Fibroblast of peridontal ligament (primary cell): ENCODE measurements around the gene ST6GALNAC3.

Source experiments
- DNase-seq: peaks from one replicate; pipeline ENCODE4 v3.0.0-alpha.2; 2010; ENCODE audit errors: extremely low read depth

ST6GALNAC3 gene

GRCh38 chr1:76142771-76143540 is 68.4 kb downstream of the ST6GALNAC3 start:
- no peak for DNase-seq

GRCh38 chr1:76144247-76144646 is 69.7 kb downstream of the ST6GALNAC3 start:
- DNase-seq = no peak

- DNase-seq = no peak
These were observed 70.8 kb downstream of the ST6GALNAC3 start for GRCh38 chr1:76145332-76145731.

GRCh38 chr1:76146184-76146583 is 71.6 kb downstream of the ST6GALNAC3 start:
- no peak for DNase-seq

GRCh38 chr1:76147917-76148316 is 73.4 kb downstream of the ST6GALNAC3 start:
- no peak for DNase-seq

- no peak for DNase-seq
These were observed 73.9 kb downstream of the ST6GALNAC3 start for GRCh38 chr1:76148460-76148859.

GRCh38 chr1:76153841-76154205 is 79.3 kb downstream of the ST6GALNAC3 start:
- DNase-seq = no peak

- peak; percentile 75 for DNase-seq
These were observed 79.8 kb downstream of the ST6GALNAC3 start for GRCh38 chr1:76154206-76154956.

GRCh38 chr1:76156987-76157386 is 82.4 kb downstream of the ST6GALNAC3 start:
- DNase-seq = no peak

- no peak for DNase-seq
These were observed 83.6 kb downstream of the ST6GALNAC3 start for GRCh38 chr1:76158126-76158525.

GRCh38 chr1:76160225-76160624 is 85.7 kb downstream of the ST6GALNAC3 start:
- no peak for DNase-seq

GRCh38 chr1:76161451-76161850 is 86.9 kb downstream of the ST6GALNAC3 start:
- DNase-seq = no peak

GRCh38 chr1:76162254-76162653 is 87.7 kb downstream of the ST6GALNAC3 start:
- no peak for DNase-seq

GRCh38 chr1:76164165-76164564 is 89.6 kb downstream of the ST6GALNAC3 start:
- DNase-seq = no peak

- no peak for DNase-seq
These were observed 95.5 kb downstream of the ST6GALNAC3 start for GRCh38 chr1:76170084-76170483.

GRCh38 chr1:76170513-76170912 is 96.0 kb downstream of the ST6GALNAC3 start:
- no peak for DNase-seq

GRCh38 chr1:76176000-76176399 is 101.5 kb downstream of the ST6GALNAC3 start:
- no peak for DNase-seq

- DNase-seq = no peak
These were observed 103.1 kb downstream of the ST6GALNAC3 start for GRCh38 chr1:76177615-76178014.

- no peak for DNase-seq
These were observed 104.7 kb downstream of the ST6GALNAC3 start for GRCh38 chr1:76179219-76179698.

GRCh38 chr1:76185207-76185606 is 110.7 kb downstream of the ST6GALNAC3 start:
- no peak for DNase-seq

- no peak for DNase-seq
These were observed 112.1 kb downstream of the ST6GALNAC3 start for GRCh38 chr1:76186554-76187170.

- no peak for DNase-seq
These were observed 112.9 kb downstream of the ST6GALNAC3 start for GRCh38 chr1:76187436-76187835.

GRCh38 chr1:76189310-76189709 is 114.8 kb downstream of the ST6GALNAC3 start:
- DNase-seq = no peak
